H9 (cell line): ENCODE measurements around the gene VSTM4. TPM values are rescaled to one million over a fixed set of nuclear protein-coding genes. Genes with fewer than 3 reads are reported as not detected.

ENCODE experiments used
- DNase-seq: peaks from one replicate; pipeline ENCODE4 v3.0.0-alpha.2; 2017
- H2AFZ ChIP-seq: one replicate; pipeline ENCODE4 v1.6.1; 2013; ENCODE audit warnings: mild to moderate bottlenecking, low read length, control low read depth, moderate library complexity
- H2AK5ac ChIP-seq: 2 replicates; pipeline ENCODE4 v1.6.1; 2013; ENCODE audit warnings: low read length, control low read depth, mixed read lengths; ENCODE audit not compliant: insufficient read length
- H2BK120ac ChIP-seq: one replicate; pipeline ENCODE4 v1.6.1; 2013; ENCODE audit warnings: low read depth, mild to moderate bottlenecking, low read length, control low read depth, inconsistent platforms; ENCODE audit not compliant: poor library complexity, severe bottlenecking
- H2BK12ac ChIP-seq: 2 replicates; pipeline ENCODE4 v1.6.1; 2013; ENCODE audit warnings: low read length, control low read depth, mixed read lengths, low read depth; ENCODE audit not compliant: insufficient read length
- H2BK15ac ChIP-seq: 2 replicates; pipeline ENCODE4 v1.6.1; 2013; ENCODE audit warnings: low read depth, low read length, control low read depth
- H2BK20ac ChIP-seq: one replicate; pipeline ENCODE4 v1.6.1; 2013; ENCODE audit warnings: low read depth, mild to moderate bottlenecking, low read length, control low read depth, inconsistent platforms; ENCODE audit not compliant: poor library complexity, severe bottlenecking
- H2BK5ac ChIP-seq: 2 replicates; pipeline ENCODE4 v1.6.1; 2013; ENCODE audit warnings: low read length, control low read depth, mixed read lengths; ENCODE audit not compliant: insufficient read length
- H3K14ac ChIP-seq: 2 replicates; pipeline ENCODE4 v1.6.1; 2013; ENCODE audit warnings: low read length, control low read depth; ENCODE audit not compliant: insufficient read depth
- H3K18ac ChIP-seq: 2 replicates; pipeline ENCODE4 v1.6.1; 2013; ENCODE audit warnings: low read depth, mild to moderate bottlenecking, mixed read lengths, low read length, control low read depth; ENCODE audit not compliant: insufficient read length
- H3K23ac ChIP-seq: 2 replicates; pipeline ENCODE4 v1.6.1; 2013; ENCODE audit warnings: low read length, control low read depth, mixed read lengths, low read depth; ENCODE audit not compliant: insufficient read length
- H3K23me2 ChIP-seq: 2 replicates; pipeline ENCODE4 v1.6.1; 2013; ENCODE audit warnings: low read depth, mild to moderate bottlenecking, mixed read lengths, low read length, control low read depth; ENCODE audit not compliant: insufficient read length, poor library complexity, severe bottlenecking
- H3K27ac ChIP-seq: 2 replicates; pipeline ENCODE4 v1.5.1; 2013; ENCODE audit warnings: low read length, control low read depth, mixed read lengths, low read depth; ENCODE audit not compliant: insufficient read length
- H3K27me3 ChIP-seq: 2 replicates; pipeline ENCODE4 v1.6.1; 2013; ENCODE audit warnings: low read length, control low read depth, inconsistent platforms; ENCODE audit not compliant: insufficient read depth
- H3K4ac ChIP-seq: 2 replicates; pipeline ENCODE4 v1.6.1; 2013; ENCODE audit warnings: low read depth, mild to moderate bottlenecking, control low read depth, inconsistent platforms, low read length, moderate library complexity
- H3K4me1 ChIP-seq: 2 replicates; pipeline ENCODE4 v1.6.1; 2013; ENCODE audit warnings: low read length, control low read depth, inconsistent platforms; ENCODE audit not compliant: insufficient read depth
- H3K4me2 ChIP-seq: 2 replicates; pipeline ENCODE4 v1.6.1; 2013; ENCODE audit warnings: low read length, control low read depth, mixed read lengths; ENCODE audit not compliant: insufficient read length, insufficient read depth
- H3K56ac ChIP-seq: 2 replicates; pipeline ENCODE4 v1.6.1; 2013; ENCODE audit warnings: low read depth, mild to moderate bottlenecking, mixed read lengths, low read length, control low read depth; ENCODE audit not compliant: insufficient read length
- H3K79me1 ChIP-seq: 2 replicates; pipeline ENCODE4 v1.6.1; 2013; ENCODE audit warnings: low read depth, mild to moderate bottlenecking, moderate library complexity, low read length, control low read depth, inconsistent platforms; ENCODE audit not compliant: insufficient read depth, poor library complexity, severe bottlenecking
- H3K79me2 ChIP-seq: 2 replicates; pipeline ENCODE4 v1.6.1; 2013; ENCODE audit warnings: low read length, control low read depth, inconsistent platforms; ENCODE audit not compliant: insufficient read depth
- H3K9ac ChIP-seq: 2 replicates; pipeline ENCODE4 v1.6.1; 2013; ENCODE audit warnings: low read length, control low read depth, mixed read lengths; ENCODE audit not compliant: insufficient read length; ENCODE audit errors: extremely low read depth
- H3K9me3 ChIP-seq: one replicate; pipeline ENCODE4 v1.6.1; 2013; ENCODE audit warnings: low read depth, low read length, inconsistent platforms; ENCODE audit not compliant: control insufficient read depth
- H3T11ph ChIP-seq: one replicate; pipeline ENCODE4 v1.6.1; 2013; ENCODE audit warnings: mild to moderate bottlenecking, low read length, control low read depth, inconsistent platforms
- H4K20me1 ChIP-seq: one replicate; pipeline ENCODE4 v1.6.1; 2013; ENCODE audit not compliant: control insufficient read depth, insufficient read length, insufficient read depth
- H4K5ac ChIP-seq: 2 replicates; pipeline ENCODE4 v1.6.1; 2013; ENCODE audit warnings: low read depth, mild to moderate bottlenecking, mixed read lengths, low read length, control low read depth; ENCODE audit not compliant: insufficient read length
- H4K8ac ChIP-seq: replicated peaks from 2 replicates; pipeline ENCODE4 v1.6.1; 2013; ENCODE audit warnings: low read length, control low read depth, mixed read lengths, low read depth; ENCODE audit not compliant: insufficient read length
- H4K91ac ChIP-seq: 2 replicates; pipeline ENCODE4 v1.6.1; 2013; ENCODE audit warnings: low read depth, mild to moderate bottlenecking, moderate library complexity, mixed read lengths, low read length, control low read depth; ENCODE audit not compliant: insufficient read length
- H3K27ac Mint-ChIP-seq, 3 experiments: 2 replicates in 2 of 3; 3 replicates in 1 of 3; pipeline ENCODE4 v1.8.0; 2020 to 2021; ENCODE audit warnings: mixed read lengths in 3 of 3, mild to moderate bottlenecking in 1 of 3, moderate library complexity in 1 of 3
- H3K27me3 Mint-ChIP-seq: 2 replicates; pipeline ENCODE4 v1.8.0; 2021; ENCODE audit warnings: low read depth, mild to moderate bottlenecking, moderate library complexity, mixed read lengths
- H3K36me3 Mint-ChIP-seq, 3 experiments: 2 replicates in 2 of 3; 3 replicates in 1 of 3; pipeline ENCODE4 v1.8.0; 2020 to 2021; ENCODE audit warnings: low read depth in 3 of 3, mixed read lengths in 3 of 3; ENCODE audit not compliant: insufficient read depth in 1 of 3
- H3K4me1 Mint-ChIP-seq, 2 experiments: 2 replicates each; pipeline ENCODE4 v1.8.0; 2020; ENCODE audit warnings: mixed read lengths in 2 of 2
- H3K4me3 Mint-ChIP-seq, 2 experiments: 2 replicates in 1 of 2; 3 replicates in 1 of 2; pipeline ENCODE4 v1.8.0; 2020 to 2021; ENCODE audit warnings: mild to moderate bottlenecking in 2 of 2, mixed read lengths in 2 of 2, moderate library complexity in 1 of 2
- H3K9me3 Mint-ChIP-seq, 2 experiments: 2 replicates in 1 of 2; 3 replicates in 1 of 2; pipeline ENCODE4 v1.8.0; 2020; ENCODE audit warnings: mild to moderate bottlenecking in 2 of 2, mixed read lengths in 2 of 2, moderate library complexity in 1 of 2
- WGBS: extraction: QIAGEN DNeasy Blood & Tissue Kit; methylation state at CpG from one replicate; pipeline ENCODE4 v1.1.7; 2013; ENCODE audit warnings: missing lambda C conversion rate, low lambda C conversion rate, mixed read lengths; ENCODE audit not compliant: insufficient read length; ENCODE audit errors: extremely low coverage; 5-methylcytosine and 5-hydroxymethylcytosine counted together
- total RNA-seq: library from RNA; stranded (reverse); gene quantifications from 2 replicates; pipeline ENCODE4 v1.2.1, GENCODE V29; 2021
- TF ChIP-seq, protein P1 (sequence below): fragments of 200-600 bp; sonication (generic); conservative IDR thresholded peaks from 3 replicates; pipeline ENCODE4 v1.8.0; 2021; ENCODE audit warnings: antibody characterized with exemption, mild to moderate bottlenecking

Gene VSTM4
- total RNA-seq, 1 experiment from 2014 or later: 0.44 TPM

DNA sequence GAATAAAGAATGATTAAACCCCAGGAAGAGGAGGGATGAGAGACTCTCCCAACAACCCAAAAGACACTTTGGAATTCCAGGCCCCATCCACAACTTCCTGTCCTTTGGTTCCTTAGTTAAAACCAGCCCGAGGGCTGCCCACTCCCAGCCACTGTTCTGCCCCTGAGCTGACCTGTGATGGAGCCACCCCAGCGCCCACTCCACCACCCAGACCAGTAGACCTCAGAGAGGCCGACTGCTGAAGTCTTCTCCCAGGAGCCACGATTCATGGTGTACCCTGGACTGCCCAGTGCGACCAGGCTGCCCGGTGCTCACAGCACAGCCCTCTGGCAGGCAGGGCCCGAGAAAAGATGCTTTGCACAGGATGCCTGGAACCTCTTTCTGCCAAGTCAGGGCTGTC, 6.7 kb downstream of the VSTM4 start:
- Histone ChIP-seq H2BK12ac (no peak overlapping the region), H4K5ac (no peak overlapping the region), H3K4me2 (no peak overlapping the region), H2AFZ (no peak overlapping the region), H3K4me1 (no peaks in the 10 kb centered on the region), H2BK5ac (no peak overlapping the region), H3K23ac (no peak overlapping the region), H2BK20ac (no peak overlapping the region), H3K9ac (no peak overlapping the region), H3K79me2 (no peaks in the 10 kb centered on the region), H3K56ac (no peak overlapping the region), H3K27ac (no peak overlapping the region), H3T11ph (no peak overlapping the region), H3K79me1 (no peaks in the 10 kb centered on the region), H3K4ac (no peak overlapping the region), H2BK120ac (no peak overlapping the region), H2BK15ac (no peak overlapping the region), H3K27me3 (no peaks in the 10 kb centered on the region), H4K20me1 (no peaks in the 10 kb centered on the region), H3K18ac (no peak overlapping the region), H3K9me3 (no peaks in the 10 kb centered on the region), H3K23me2 (no peaks in the 10 kb centered on the region), H2AK5ac (no peak overlapping the region), H3K14ac (peak overlapping the region; percentile 46; the same call in 1 of the 2 replicates), H4K91ac (no peak overlapping the region), H4K8ac (no peak overlapping the region)
- Mint-ChIP-seq H3K4me1 (peaks cover 7% of the 10 kb centered on the region in 2 experiments; a peak in 3 of 4 replicates), H3K9me3 (no peaks in the 10 kb centered on the region), H3K27me3 (peaks cover 2% of the 10 kb centered on the region; the same call in 1 of the 2 replicates), H3K27ac (no peak overlapping the region), H3K4me3 (no peak overlapping the region), H3K36me3 (no peaks in the 10 kb centered on the region; a peak in 1 of 7 replicates)
- no CpG with 5 or more reads among the region's 7 CpGs for whole genome bisulfite sequencing
- no peak for DNase-seq
- TF ChIP-seq, protein P1, sequence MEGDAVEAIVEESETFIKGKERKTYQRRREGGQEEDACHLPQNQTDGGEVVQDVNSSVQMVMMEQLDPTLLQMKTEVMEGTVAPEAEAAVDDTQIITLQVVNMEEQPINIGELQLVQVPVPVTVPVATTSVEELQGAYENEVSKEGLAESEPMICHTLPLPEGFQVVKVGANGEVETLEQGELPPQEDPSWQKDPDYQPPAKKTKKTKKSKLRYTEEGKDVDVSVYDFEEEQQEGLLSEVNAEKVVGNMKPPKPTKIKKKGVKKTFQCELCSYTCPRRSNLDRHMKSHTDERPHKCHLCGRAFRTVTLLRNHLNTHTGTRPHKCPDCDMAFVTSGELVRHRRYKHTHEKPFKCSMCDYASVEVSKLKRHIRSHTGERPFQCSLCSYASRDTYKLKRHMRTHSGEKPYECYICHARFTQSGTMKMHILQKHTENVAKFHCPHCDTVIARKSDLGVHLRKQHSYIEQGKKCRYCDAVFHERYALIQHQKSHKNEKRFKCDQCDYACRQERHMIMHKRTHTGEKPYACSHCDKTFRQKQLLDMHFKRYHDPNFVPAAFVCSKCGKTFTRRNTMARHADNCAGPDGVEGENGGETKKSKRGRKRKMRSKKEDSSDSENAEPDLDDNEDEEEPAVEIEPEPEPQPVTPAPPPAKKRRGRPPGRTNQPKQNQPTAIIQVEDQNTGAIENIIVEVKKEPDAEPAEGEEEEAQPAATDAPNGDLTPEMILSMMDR: no peak
